ENCODE results near the gene PPP1R14D. TPM values are rescaled to one million over a fixed set of nuclear protein-coding genes. Genes with fewer than 3 reads are reported as not detected.

PPP1R14D gene
- total RNA-seq, 1 donor from 2014 or later = not detected

- no peak for TF ChIP-seq CTCF (IDR thresholded peaks at IDR 0.05; ENCODE audit: unreplicated experiment)
- DNase-seq (ENCODE audit: low spot score) = no peak
- peaks cover 7% of the 10 kb centered on the region for H3K36me3 Mint-ChIP-seq (ENCODE audit: low read depth, unreplicated experiment)
- no peak overlapping the region for H3K27ac Mint-ChIP-seq (ENCODE audit: unreplicated experiment)
- peak overlapping the region; percentile 31 for H3K4me3 Mint-ChIP-seq (ENCODE audit: unreplicated experiment)
- peaks cover 15% of the 10 kb centered on the region for H3K4me1 Mint-ChIP-seq (ENCODE audit: unreplicated experiment)
- H3K9me3 Mint-ChIP-seq (ENCODE audit: unreplicated experiment) = no peaks in the 10 kb centered on the region
- H3K27me3 Mint-ChIP-seq (ENCODE audit: unreplicated experiment) = peaks cover 3% of the 10 kb centered on the region
Observed at GRCh38 chr15:40831861-40832260, 3.4 kb upstream of the PPP1R14D start.

- peak overlapping the region; percentile 97 for H3K27ac Mint-ChIP-seq (ENCODE audit: unreplicated experiment)
Observed at GRCh38 chr15:40830884-40831283, 2.4 kb upstream of the PPP1R14D start.

GRCh38 chr15:40829115-40829514 is 607 bp upstream of the PPP1R14D start:
- no peak for DNase-seq (ENCODE audit: low spot score)
- no peak overlapping the region for H3K27ac Mint-ChIP-seq (ENCODE audit: unreplicated experiment)
- H3K9me3 Mint-ChIP-seq (ENCODE audit: unreplicated experiment) = no peaks in the 10 kb centered on the region
- peaks cover 24% of the 10 kb centered on the region for H3K4me1 Mint-ChIP-seq (ENCODE audit: unreplicated experiment)
- no peak for TF ChIP-seq CTCF (IDR thresholded peaks at IDR 0.05; ENCODE audit: unreplicated experiment)
- H3K36me3 Mint-ChIP-seq (ENCODE audit: low read depth, unreplicated experiment) = peaks cover 7% of the 10 kb centered on the region
- H3K4me3 Mint-ChIP-seq (ENCODE audit: unreplicated experiment) = no peak overlapping the region
- peaks cover 3% of the 10 kb centered on the region for H3K27me3 Mint-ChIP-seq (ENCODE audit: unreplicated experiment)

More at GRCh38 chr15:40830884-40831283, 2.4 kb upstream of the PPP1R14D start:
- peak; percentile 26 for DNase-seq (ENCODE audit: low spot score)
- H3K36me3 Mint-ChIP-seq (ENCODE audit: low read depth, unreplicated experiment) = peaks cover 7% of the 10 kb centered on the region
- H3K4me1 Mint-ChIP-seq (ENCODE audit: unreplicated experiment) = peaks cover 22% of the 10 kb centered on the region
- H3K4me3 Mint-ChIP-seq (ENCODE audit: unreplicated experiment) = no peak overlapping the region
- H3K9me3 Mint-ChIP-seq (ENCODE audit: unreplicated experiment) = no peaks in the 10 kb centered on the region
- no peak for TF ChIP-seq CTCF (IDR thresholded peaks at IDR 0.05; ENCODE audit: unreplicated experiment)
- peaks cover 3% of the 10 kb centered on the region for H3K27me3 Mint-ChIP-seq (ENCODE audit: unreplicated experiment)

- Mint-ChIP-seq H3K27me3 (ENCODE audit: unreplicated experiment) (peaks cover 2% of the 10 kb centered on the region), H3K9me3 (ENCODE audit: unreplicated experiment) (no peaks in the 10 kb centered on the region), H3K36me3 (ENCODE audit: low read depth, unreplicated experiment) (no peaks in the 10 kb centered on the region), H3K4me1 (ENCODE audit: unreplicated experiment) (peaks cover 20% of the 10 kb centered on the region), H3K27ac (ENCODE audit: unreplicated experiment) (no peak overlapping the region), H3K4me3 (ENCODE audit: unreplicated experiment) (no peak overlapping the region)
- TF ChIP-seq CTCF (IDR thresholded peaks at IDR 0.05; ENCODE audit: unreplicated experiment) = no peak
- no peak for DNase-seq (ENCODE audit: low spot score)
Observed at GRCh38 chr15:40826423-40827075, 2.0 kb downstream of the PPP1R14D start.

DNA sequence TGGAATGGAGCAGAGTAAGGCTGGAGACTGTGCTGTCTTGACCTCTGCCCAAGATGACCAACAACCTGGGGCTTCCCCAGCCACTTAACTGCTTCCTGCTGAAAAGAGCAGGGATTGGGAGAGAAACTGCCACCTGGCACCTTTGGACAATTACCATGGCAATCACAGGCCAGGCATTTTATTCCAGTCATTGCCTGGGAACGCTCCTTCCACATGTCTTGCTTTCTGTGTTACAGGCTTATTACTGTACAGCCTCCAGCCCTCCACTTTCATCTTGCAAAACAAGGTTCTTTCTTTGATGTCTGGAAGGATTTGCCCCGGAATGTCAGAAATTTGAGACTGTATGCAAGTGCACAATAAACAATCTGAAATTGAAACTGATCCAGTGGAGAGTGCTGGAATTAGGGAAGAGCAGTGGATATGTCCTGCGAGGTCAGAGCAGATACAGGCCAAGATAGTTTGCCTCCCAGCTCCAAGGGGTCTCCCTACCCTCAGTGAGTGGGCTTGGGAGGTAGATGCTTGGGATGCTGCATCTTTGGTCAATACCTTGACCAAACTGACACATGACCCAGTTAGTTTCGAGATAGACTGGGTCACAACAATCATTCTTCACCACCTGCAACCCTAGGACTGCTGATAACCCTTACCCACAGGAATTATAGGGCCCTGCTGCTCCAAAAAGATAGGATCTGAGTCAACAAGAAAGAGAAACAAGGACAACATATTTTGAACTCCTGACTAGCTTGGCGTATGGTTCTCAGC is 2.7 kb downstream of the PPP1R14D start:
- TF ChIP-seq CTCF (IDR thresholded peaks at IDR 0.05; ENCODE audit: unreplicated experiment) = no peak
- Mint-ChIP-seq H3K36me3 (ENCODE audit: low read depth, unreplicated experiment) (no peaks in the 10 kb centered on the region), H3K27me3 (ENCODE audit: unreplicated experiment) (peaks cover 2% of the 10 kb centered on the region), H3K4me1 (ENCODE audit: unreplicated experiment) (peaks cover 16% of the 10 kb centered on the region), H3K9me3 (ENCODE audit: unreplicated experiment) (no peaks in the 10 kb centered on the region), H3K27ac (ENCODE audit: unreplicated experiment) (peak overlapping the region; percentile 27), H3K4me3 (ENCODE audit: unreplicated experiment) (no peak overlapping the region)
- DNase-seq (ENCODE audit: low spot score) = no peak
